ENCODE measurements around the gene SLC15A2. TPM values are rescaled to one million over a fixed set of nuclear protein-coding genes. Genes with fewer than 3 reads are reported as not detected.

Gene SLC15A2
- total RNA-seq, 1 experiment from 2014 or later = 2.4 TPM

DNA sequence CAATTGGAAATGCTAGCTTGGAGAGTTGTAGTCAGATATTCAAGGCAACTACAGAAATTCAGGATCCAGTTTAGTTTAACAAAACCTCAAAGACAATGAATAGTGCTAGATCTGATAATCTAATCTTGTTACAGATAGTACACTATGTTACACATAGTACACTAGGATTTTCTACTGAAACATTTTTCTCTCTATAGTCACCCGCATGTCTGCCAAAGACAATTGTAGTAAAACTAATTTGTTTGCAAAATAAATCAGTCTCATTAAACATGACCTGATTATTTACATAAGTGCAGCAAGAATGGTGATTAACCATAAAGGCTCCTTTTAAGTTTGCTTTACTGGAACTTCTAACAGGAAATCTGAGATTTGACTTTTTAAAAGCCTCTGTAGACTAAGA is 75.8 kb downstream of the SLC15A2 start:
- Histone ChIP-seq H3K79me1 (ENCODE audit: insufficient read depth, low read depth, low read length, poor library complexity, severe bottlenecking) (no peaks in the 10 kb centered on the region), H2BK5ac (ENCODE audit: insufficient read length, low read length) (no peak overlapping the region), H3K27me3 (ENCODE audit: insufficient read depth, low read length) (no peaks in the 10 kb centered on the region), H3K4ac (ENCODE audit: low read depth, low read length) (no peak overlapping the region), H2BK15ac (ENCODE audit: low read depth, low read length) (no peak overlapping the region), H3T11ph (ENCODE audit: low read length) (no peak overlapping the region), H2BK120ac (ENCODE audit: low read depth, low read length, poor library complexity, severe bottlenecking) (no peak overlapping the region), H4K20me1 (ENCODE audit: control insufficient read depth, insufficient read depth, insufficient read length) (no peaks in the 10 kb centered on the region), H4K5ac (ENCODE audit: insufficient read length, low read depth, low read length) (no peak overlapping the region), H2BK20ac (ENCODE audit: low read depth, low read length, poor library complexity, severe bottlenecking) (no peak overlapping the region), H2BK12ac (ENCODE audit: insufficient read length, low read depth, low read length) (no peak overlapping the region), H3K9me3 (ENCODE audit: control insufficient read depth, low read depth, low read length) (peaks cover 9% of the 10 kb centered on the region), H3K56ac (ENCODE audit: insufficient read length, low read depth, low read length) (no peak overlapping the region), H3K14ac (ENCODE audit: insufficient read depth, low read length) (no peak overlapping the region), H2AK5ac (ENCODE audit: insufficient read length, low read length) (no peak overlapping the region), H3K79me2 (ENCODE audit: insufficient read depth, low read length) (no peaks in the 10 kb centered on the region), H4K91ac (ENCODE audit: insufficient read length, low read depth, low read length) (no peak overlapping the region), H4K8ac (replicated peaks; ENCODE audit: insufficient read length, low read depth, low read length) (no peak overlapping the region), H2AFZ (ENCODE audit: low read length) (no peak overlapping the region), H3K23ac (ENCODE audit: insufficient read length, low read depth, low read length) (no peak overlapping the region), H3K23me2 (ENCODE audit: insufficient read length, low read depth, low read length, poor library complexity, severe bottlenecking) (no peaks in the 10 kb centered on the region), H3K18ac (ENCODE audit: insufficient read length, low read depth, low read length) (no peak overlapping the region), H3K9ac (ENCODE audit: extremely low read depth, insufficient read length, low read length) (no peak overlapping the region), H3K4me2 (ENCODE audit: insufficient read depth, insufficient read length, low read length) (no peak overlapping the region), H3K27ac (ENCODE audit: insufficient read length, low read depth, low read length) (no peak overlapping the region), H3K4me1 (ENCODE audit: insufficient read depth, low read length) (no peaks in the 10 kb centered on the region)
- no CpG with 5 or more reads among the region's 1 CpG for WGBS (ENCODE audit: extremely low coverage, insufficient read length, low lambda C conversion rate)
- DNase-seq = no peak
- Mint-ChIP-seq H3K27me3 (ENCODE audit: low read depth) (no peaks in the 10 kb centered on the region), H3K9me3 (peaks cover 12 to 20% of the 10 kb centered on the region in 2 experiments), H3K4me1 (peaks cover 6 to 9% of the 10 kb centered on the region in 2 experiments; a peak in 2 of 4 replicates), H3K4me3 (no peak overlapping the region), H3K27ac (no peak overlapping the region), H3K36me3 (ENCODE audit: insufficient read depth in 1 of 3, low read depth in 3 of 3) (peaks cover 6 to 11% (median 10%) of the 10 kb centered on the region in 3 experiments)
- TF ChIP-seq, protein P1, sequence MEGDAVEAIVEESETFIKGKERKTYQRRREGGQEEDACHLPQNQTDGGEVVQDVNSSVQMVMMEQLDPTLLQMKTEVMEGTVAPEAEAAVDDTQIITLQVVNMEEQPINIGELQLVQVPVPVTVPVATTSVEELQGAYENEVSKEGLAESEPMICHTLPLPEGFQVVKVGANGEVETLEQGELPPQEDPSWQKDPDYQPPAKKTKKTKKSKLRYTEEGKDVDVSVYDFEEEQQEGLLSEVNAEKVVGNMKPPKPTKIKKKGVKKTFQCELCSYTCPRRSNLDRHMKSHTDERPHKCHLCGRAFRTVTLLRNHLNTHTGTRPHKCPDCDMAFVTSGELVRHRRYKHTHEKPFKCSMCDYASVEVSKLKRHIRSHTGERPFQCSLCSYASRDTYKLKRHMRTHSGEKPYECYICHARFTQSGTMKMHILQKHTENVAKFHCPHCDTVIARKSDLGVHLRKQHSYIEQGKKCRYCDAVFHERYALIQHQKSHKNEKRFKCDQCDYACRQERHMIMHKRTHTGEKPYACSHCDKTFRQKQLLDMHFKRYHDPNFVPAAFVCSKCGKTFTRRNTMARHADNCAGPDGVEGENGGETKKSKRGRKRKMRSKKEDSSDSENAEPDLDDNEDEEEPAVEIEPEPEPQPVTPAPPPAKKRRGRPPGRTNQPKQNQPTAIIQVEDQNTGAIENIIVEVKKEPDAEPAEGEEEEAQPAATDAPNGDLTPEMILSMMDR (conservative IDR thresholded peaks at IDR 0.05) = no peak

Data from H9 (cell line).